Measurements from ENCODE around the gene C5.

Gene C5

GRCh38 chr9:120942186-120943001, 107.7 kb downstream of the C5 start:
- DNase-seq (ENCODE audit: low read depth, low spot score): no peak

GRCh38 chr9:120941046-120941770, 108.9 kb downstream of the C5 start:
- DNase-seq (ENCODE audit: low read depth, low spot score): no peak

GRCh38 chr9:120940573-120940972, 109.5 kb downstream of the C5 start:
- DNase-seq (ENCODE audit: low read depth, low spot score): no peak

- DNase-seq (ENCODE audit: low read depth, low spot score): no peak
Observed at GRCh38 chr9:120938851-120939250, 111.2 kb downstream of the C5 start.

- DNase-seq (ENCODE audit: low read depth, low spot score): no peak
Observed at GRCh38 chr9:120937596-120937995, 112.5 kb downstream of the C5 start.

- no peak for DNase-seq (ENCODE audit: low read depth, low spot score)
Observed at GRCh38 chr9:120937127-120937526, 112.9 kb downstream of the C5 start.

- no peak for DNase-seq (ENCODE audit: low read depth, low spot score)
Observed at GRCh38 chr9:120936764-120937122, 113.3 kb downstream of the C5 start.

- DNase-seq (ENCODE audit: low read depth, low spot score): peak; percentile 79
Observed at GRCh38 chr9:120936011-120936763, 113.9 kb downstream of the C5 start.

GRCh38 chr9:120935383-120935857, 114.7 kb downstream of the C5 start:
- peak; percentile 93 for DNase-seq (ENCODE audit: low read depth, low spot score)

GRCh38 chr9:120934281-120934680, 115.8 kb downstream of the C5 start:
- DNase-seq (ENCODE audit: low read depth, low spot score): no peak

- no peak for DNase-seq (ENCODE audit: low read depth, low spot score)
Observed at GRCh38 chr9:120933310-120934055, 116.6 kb downstream of the C5 start.

- no peak for DNase-seq (ENCODE audit: low read depth, low spot score)
Observed at GRCh38 chr9:120932086-120932823, 117.8 kb downstream of the C5 start.

- no peak for DNase-seq (ENCODE audit: low read depth, low spot score)
Observed at GRCh38 chr9:120931231-120932085, 118.6 kb downstream of the C5 start.

- DNase-seq (ENCODE audit: low read depth, low spot score): no peak
Observed at GRCh38 chr9:120929229-120929791, 120.8 kb downstream of the C5 start.

GRCh38 chr9:120928483-120929228, 121.4 kb downstream of the C5 start:
- DNase-seq (ENCODE audit: low read depth, low spot score): no peak

GRCh38 chr9:120928015-120928482, 122.0 kb downstream of the C5 start:
- DNase-seq (ENCODE audit: low read depth, low spot score): no peak

- DNase-seq (ENCODE audit: low read depth, low spot score): no peak
Observed at GRCh38 chr9:120927269-120928014, 122.6 kb downstream of the C5 start.

- no peak for DNase-seq (ENCODE audit: low read depth, low spot score)
Observed at GRCh38 chr9:120926397-120926928, 123.6 kb downstream of the C5 start, which contains the start of gene TRAF1. TSS of gene TRAF1 (minus strand) at chr9:120926796. CDS start at chr9:120926075, 721 bp downstream.

All from brain pericyte (primary cell).